Lower leg skin (tissue), 3 donors: Measurements from ENCODE around the gene ARHGEF6.

Experiments
- CTCF ChIP-seq, 3 donors: fragments of 450-650 bp; IDR thresholded peaks; one replicate each; pipeline ENCODE4 v1.5.1; 2016; ENCODE audit warnings: antibody characterized with exemption in 3 of 3, mild to moderate bottlenecking in 3 of 3, moderate library complexity in 2 of 3
- POLR2A ChIP-seq, 2 donors: fragments of 450-650 bp; IDR thresholded peaks; one replicate each; pipeline ENCODE4 v1.6.1; 2016 to 2017; ENCODE audit warnings: antibody characterized with exemption in 2 of 2, mild to moderate bottlenecking in 1 of 2, moderate library complexity in 1 of 2

GRCh38 chrX:136752346-136752745 lies 28.4 kb downstream of the ARHGEF6 start:
- TF ChIP-seq CTCF (IDR thresholded peaks at IDR 0.05) (no peak), POLR2A (IDR thresholded peaks at IDR 0.05) (no peak)
